ENCODE data around the gene EPHA10.

The EPHA10 gene

GRCh38 chr1:37670133-37670532 lies 94.8 kb downstream of the EPHA10 start:
- H3K4me3 ChIP-seq (ENCODE audit: low read length), result no peak overlapping the region
- TF ChIP-seq, protein P1, sequence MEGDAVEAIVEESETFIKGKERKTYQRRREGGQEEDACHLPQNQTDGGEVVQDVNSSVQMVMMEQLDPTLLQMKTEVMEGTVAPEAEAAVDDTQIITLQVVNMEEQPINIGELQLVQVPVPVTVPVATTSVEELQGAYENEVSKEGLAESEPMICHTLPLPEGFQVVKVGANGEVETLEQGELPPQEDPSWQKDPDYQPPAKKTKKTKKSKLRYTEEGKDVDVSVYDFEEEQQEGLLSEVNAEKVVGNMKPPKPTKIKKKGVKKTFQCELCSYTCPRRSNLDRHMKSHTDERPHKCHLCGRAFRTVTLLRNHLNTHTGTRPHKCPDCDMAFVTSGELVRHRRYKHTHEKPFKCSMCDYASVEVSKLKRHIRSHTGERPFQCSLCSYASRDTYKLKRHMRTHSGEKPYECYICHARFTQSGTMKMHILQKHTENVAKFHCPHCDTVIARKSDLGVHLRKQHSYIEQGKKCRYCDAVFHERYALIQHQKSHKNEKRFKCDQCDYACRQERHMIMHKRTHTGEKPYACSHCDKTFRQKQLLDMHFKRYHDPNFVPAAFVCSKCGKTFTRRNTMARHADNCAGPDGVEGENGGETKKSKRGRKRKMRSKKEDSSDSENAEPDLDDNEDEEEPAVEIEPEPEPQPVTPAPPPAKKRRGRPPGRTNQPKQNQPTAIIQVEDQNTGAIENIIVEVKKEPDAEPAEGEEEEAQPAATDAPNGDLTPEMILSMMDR (conservative IDR thresholded peaks at IDR 0.05; ENCODE audit: low read depth, low read length), result no peak
- no peak for DNase-seq (ENCODE audit: low read depth)

DNA sequence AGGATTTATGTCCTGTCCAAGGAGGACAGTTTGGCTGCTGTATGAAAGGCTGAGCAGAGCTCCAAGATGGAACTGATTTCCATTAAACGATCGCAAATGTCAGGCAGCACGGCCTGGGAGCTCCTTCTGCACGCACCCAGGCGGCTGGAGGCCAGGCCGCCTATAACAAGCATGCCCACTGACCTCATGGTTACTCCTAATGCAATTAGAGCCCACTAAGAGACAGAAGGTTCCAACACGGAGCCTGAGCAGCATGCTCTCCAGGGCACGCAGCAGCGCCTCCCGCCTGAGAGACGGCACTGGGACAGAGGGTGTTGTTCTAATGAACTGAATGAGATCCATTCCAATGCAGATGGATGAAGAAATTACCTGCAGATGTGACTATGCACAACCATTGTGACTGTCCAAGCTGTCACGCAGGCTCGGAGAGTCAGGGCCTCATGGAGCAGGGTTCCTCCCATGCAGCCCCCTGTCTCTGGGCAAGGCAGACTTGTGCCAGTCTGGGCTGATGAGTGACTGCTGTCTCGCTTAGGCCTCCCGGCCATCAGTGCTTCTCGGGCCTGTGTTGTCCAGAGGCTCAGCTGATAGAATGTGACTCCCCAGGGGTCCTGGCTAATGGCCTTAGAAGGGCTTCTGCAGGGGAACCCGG lies 97.8 kb downstream of the EPHA10 start:
- no peak for DNase-seq (ENCODE audit: low read depth)
- TF ChIP-seq, protein P1 (conservative IDR thresholded peaks at IDR 0.05; ENCODE audit: low read depth, low read length), result no peak
- no peak overlapping the region for H3K4me3 ChIP-seq (ENCODE audit: low read length)

DNA sequence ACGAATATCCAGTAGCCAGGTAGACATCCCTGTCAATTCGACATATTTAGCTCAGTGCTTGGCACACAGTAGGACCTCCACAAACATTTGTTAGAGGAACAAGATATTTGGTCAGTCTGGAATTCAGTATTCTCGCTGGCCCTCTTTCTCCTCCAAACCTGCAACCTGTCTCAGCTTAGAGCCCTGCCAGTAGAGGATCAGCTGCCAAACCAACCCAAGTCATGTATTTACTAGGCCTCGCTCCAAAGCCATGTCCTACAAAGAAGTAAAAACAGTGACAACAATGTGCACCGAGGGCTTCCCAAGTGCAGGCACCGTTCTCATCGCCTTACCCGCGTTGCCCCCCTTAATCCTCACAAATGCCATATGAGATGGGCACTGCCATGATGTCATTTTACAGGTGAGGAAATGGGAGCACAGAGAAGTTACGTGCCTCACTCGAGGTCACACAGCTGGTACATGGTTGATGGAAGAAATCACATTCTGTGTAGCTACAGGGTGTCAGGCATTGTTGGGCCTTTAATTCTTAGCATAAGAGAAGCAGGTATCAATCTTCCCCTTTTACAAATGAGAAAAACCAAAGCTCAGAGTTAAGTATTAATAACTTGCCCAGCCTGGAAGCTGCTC lies 98.6 kb downstream of the EPHA10 start:
- TF ChIP-seq, protein P1 (conservative IDR thresholded peaks at IDR 0.05; ENCODE audit: low read depth, low read length), result no peak
- H3K4me3 ChIP-seq (ENCODE audit: low read length), result no peak overlapping the region
- DNase-seq (ENCODE audit: low read depth), result no peak
